NCI-H2227 (cell line): ENCODE results near the gene RIMS4.

Experiments
- DNase-seq: peaks from one replicate; lab custom pipeline; 2025; ENCODE audit not compliant: unreplicated experiment; lab: John Stamatoyannopoulos, UW

RIMS4 gene

DNA sequence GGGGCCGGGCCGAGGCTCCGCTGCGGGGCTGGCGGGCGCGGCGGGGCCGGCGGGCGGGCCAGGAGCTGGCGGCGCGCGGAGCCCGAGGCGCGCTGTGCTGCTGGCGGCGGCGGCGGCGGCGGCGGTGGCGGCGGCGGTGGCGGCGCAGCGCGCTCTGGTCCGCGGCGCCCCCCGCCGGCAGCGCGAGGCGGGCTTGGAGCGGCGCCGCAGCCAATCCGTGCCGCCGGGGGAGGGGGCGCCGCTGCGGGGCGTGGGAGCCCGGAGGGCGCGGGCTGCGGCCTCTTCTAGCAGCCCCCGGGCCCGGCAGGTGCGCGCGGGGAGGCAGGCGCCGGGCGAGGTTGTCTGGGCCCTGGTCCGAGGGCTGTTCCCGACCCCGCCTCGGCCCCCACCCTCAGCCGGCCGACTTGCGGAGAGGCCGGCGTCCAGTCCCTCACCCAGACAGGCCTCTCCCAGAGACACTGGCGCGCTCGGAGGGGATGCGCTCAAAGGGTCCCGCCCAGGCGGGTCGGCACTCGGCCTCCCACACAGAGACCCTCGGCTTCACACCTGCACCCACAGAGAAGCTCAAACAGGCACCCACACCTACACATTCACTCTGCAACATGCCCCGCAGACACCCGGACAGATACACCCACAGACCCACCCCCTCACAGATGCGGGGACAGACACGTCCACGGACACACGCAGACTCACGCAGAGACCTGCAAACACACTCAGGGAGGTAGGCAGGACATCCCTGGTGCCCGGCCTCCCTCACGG lies at the start of gene RIMS4:
TSS of gene RIMS4 (minus strand) at position 156 of the 759 bp plus-strand sequence. CDS start 275 bp downstream, outside the sequence.
- DNase-seq = peak; percentile 74

- DNase-seq = no peak
Measured at GRCh38 chr20:44858606-44859360, 48.4 kb upstream of the RIMS4 start.

DNA sequence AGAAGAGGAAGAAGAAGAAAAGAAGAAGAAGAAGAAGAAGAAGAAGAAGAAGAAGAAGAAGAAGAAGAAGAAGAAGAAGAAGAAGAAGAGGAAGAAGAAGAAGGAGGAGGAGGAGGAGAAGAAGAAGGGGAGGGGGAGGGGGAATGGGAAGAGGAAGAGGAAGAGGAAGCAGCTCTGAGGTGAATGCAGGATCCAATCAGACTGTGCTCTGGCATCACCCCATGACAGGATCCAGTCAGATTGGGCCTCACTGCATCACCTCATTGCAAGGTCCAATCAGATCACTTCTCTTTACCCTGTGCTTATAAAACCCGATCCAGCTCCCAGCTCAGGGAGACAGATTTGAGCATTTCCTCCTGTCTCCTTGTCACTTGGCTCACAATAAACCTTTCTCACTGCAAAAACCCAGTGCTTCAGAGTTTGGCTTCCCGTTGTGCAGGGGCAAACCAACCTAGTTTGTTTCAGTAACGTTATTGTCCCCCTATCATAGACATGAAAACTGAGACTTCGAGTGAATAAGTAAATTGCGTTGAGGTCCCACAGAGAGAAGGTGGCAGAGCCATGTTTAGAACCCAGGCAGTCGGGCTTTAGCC lies 46.6 kb upstream of the RIMS4 start:
- no peak for DNase-seq

DNA sequence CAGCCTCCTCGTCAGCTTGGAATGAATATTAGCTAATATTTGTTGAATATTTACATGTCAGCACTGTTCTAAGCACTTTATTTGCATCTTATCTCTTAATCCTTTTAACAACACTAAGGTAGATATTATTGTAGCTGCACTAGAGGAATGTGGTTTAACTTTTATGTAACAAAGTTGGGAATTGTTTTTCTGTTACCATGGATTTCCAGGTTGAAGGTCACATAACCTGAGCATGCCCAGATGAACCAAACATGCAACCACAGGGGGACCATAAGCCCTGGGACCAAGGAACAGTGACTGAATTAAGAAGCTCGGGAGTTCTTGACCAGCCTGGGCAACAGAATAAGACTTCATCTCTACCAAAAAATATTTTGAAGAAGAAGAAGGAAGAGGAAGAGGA lies 46.1 kb upstream of the RIMS4 start:
- DNase-seq = no peak

DNA sequence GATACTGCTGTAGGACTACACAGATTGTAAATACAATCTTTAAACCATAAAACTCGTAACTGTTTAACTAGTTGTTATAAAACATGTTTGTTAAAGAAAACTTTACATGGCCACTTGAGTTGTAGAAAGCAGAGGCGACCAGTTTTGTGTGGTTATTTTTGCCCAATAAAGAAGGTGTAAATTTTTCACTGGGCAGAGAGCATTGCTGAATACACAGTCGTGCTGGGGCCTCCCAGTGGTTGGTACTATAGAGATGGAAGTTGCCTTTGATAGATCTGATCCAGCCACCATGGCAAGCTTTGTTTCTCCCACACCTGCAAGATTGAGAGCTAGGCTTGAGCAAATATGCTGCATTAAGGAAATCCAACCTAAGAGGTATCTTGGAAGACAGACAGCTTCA lies 41.2 kb upstream of the RIMS4 start:
- no peak for DNase-seq

DNA sequence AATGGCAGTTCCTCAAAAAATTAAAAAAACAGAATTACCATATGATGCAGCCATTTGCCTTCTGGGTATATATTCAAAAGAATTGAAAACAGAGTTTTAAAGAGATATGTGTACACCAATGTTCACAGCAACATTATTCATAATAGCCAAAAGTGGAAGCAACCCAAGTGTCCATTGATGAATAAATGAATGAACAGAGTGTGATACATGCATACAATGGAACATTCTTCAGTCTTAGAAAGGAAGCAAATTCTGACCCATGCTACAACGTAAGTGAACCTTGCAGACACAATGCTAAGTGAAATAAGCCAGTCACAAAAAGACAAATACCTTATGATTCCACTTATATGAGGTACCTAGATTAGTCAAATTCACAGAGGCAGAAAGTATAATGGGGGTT lies 40.5 kb upstream of the RIMS4 start:
- no peak for DNase-seq

- no peak for DNase-seq
Measured at GRCh38 chr20:44850272-44850671, 39.9 kb upstream of the RIMS4 start.

GRCh38 chr20:44849703-44850102 lies 39.4 kb upstream of the RIMS4 start:
- DNase-seq = peak; percentile 10

DNA sequence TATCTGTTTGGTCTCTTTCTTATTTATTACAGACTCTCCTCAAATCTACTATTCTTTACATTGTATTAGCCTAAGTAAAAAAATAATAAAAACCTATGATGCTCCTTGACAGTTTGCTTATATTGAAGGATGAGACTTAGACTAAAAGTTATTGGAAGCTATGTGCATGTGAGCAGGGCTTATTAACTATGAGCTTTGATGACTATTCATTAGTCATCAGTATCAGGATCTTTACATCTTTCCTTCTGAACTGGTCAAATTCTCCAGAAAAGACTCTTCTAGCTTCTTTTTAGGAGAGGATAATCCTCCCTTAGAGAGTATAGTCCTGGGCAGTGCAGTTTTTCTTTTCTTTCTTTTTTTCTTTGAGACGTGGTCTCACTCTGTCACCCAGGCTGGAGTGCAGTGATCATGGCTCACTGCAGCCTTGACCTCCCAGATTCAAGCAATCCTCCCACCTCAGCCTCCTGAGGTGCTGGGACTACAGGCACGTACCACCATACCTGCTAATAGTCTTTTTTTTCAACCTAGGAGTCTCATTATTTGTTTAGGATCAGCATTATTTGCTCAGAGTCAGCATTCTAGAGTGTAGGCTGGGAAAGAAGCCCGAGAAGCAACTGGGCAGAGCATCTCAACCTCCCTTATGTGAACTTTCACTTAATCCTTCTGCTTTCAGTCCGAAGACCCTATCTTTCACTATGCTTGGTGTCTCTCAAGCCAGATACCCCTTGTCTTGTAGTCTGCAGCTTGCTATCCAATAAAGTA lies 38.1 kb upstream of the RIMS4 start:
- no peak for DNase-seq

GRCh38 chr20:44843876-44844275 lies 33.5 kb upstream of the RIMS4 start:
- no peak for DNase-seq

DNA sequence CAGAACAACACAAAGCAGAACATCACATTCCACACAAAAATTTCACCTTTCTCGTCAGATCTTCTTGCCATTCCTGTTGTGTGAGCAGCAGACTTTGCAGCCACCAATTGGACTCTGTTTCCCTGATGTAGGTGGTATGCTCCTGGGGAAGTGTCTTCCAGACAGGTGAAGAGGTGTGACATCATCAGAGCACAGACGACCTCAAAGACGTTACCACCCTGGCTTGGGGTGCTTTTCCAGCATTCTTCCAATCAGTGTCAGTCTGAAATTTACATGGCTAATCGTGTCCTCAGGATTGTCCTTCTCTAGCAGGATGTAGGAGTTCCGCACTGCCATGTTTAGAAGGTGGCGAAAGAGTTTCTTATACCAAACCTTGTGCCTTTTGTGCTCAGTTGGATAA lies 31.6 kb upstream of the RIMS4 start:
- no peak for DNase-seq

DNA sequence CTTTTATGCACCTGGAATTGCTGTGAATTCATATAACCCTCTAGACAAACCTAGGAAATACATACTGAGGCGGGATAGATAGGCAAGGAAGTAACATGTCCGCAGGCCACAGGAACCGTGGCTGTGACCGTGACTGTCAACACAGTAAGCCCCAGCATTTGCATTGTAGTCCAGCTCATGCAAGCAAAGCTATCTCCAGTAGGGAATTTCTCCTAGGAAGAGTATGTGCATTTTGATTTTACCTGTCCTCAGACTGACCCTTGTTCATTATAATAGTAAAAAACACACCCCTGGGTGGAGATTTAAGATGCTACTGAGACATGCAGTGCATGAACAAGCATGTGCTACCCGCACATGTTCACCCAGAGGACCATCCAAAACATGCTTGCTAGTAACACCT lies 30.5 kb upstream of the RIMS4 start:
- no peak for DNase-seq

DNA sequence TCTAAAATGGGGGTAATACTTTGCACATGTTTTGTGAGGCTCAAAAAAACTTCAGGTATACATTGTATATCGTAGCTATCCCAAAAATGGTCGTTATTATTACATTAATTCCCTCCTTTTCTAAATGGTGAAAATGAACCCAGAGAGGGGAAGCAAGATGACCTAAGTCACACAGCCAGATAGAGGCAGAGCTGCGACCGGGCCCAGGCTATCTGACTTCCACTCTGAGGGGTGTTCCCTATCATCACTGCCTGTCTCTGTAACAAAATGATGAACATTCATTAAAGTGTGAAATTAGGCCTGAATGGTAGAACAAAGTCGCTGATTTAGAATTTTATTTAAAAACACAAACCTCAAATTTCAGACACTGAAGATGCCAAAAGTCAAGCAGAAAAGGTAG lies 29.1 kb upstream of the RIMS4 start:
- DNase-seq = no peak

- DNase-seq = no peak
Measured at GRCh38 chr20:44838521-44838920, 28.2 kb upstream of the RIMS4 start.

DNA sequence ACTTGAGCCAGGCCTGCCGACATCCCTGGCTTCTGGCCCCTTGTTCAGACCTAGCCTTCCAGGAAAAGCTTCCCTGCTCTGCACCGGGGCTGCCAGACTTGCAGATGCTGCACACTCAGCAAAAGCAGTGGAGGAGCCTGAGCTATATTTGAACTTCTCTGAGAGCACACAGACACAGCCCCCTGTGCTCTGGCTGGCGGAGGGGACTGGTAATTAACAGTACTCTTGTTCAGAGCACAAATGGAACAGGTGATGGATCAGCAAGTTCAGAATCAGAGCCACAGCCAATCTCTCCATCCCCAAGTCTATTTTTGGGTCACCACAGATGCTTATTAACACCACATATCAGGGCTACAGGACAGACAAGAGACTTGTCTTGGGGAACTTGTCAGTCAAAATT lies 27.6 kb upstream of the RIMS4 start:
- DNase-seq = no peak

DNA sequence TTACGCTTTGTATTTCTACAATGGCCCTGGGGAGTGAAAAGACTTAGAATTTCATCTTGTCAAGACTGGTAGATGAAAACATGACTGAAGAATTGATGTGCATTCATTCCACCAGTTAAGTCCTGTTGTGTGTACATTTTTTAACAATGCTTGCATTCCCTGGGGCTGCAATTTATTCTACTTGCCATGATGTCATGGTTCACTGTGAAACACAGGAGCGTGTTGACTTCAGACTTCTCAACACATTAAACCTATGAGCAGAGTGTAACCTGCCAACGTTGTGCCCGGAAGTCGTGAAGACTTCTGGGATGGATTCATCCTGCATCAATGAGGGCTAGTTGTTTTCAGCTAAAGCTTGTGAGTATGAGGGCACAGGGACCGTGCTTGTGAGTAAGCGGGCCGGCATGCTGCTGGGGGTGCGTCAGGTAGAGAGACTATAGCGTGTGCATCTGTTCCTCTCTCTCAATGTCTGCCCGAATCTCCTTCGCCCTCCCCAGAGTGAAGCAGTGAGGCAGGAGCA lies 26.3 kb upstream of the RIMS4 start:
- no peak for DNase-seq

- no peak for DNase-seq
Measured at GRCh38 chr20:44835661-44836221, 25.4 kb upstream of the RIMS4 start.

DNA sequence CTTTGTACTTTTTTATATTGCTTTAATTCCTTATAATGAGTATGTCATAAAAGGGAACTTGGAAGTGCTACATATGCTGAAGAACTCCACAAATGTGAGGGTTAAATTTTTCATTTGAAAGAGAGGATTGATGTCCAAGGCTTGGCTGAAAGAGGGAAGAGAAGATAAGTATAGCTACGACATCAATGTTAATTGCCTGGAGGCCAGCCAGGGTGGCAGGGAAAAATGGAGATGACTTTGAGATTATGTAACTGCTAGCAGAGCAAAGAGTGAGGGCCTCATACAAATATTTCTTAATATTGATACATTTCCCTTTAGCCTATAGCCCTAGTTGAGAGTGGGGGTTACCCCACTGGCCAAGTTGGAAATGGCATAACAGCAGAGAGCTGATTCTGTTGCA lies 24.8 kb upstream of the RIMS4 start:
- no peak for DNase-seq

DNA sequence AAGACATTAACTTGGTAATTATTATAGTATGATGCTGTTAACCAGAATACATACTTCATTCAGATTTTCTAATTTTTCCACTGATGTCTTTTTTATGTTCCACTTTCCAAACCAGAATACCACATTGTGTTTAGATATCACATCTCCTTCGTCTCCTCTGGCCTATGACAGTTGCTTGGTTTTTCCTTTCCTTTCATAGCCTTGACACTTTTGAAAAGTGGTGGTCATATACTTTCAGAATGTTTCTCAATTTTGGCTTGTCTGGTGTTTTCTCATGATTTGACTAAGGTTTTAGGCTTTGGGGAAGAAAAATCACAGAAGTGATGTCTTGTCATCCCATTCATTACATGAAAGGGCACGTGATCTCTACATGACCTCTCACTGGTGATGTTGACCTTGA lies 24.3 kb upstream of the RIMS4 start:
- no peak for DNase-seq

- DNase-seq = no peak
Measured at GRCh38 chr20:44833437-44833836, 23.1 kb upstream of the RIMS4 start.

GRCh38 chr20:44832724-44833123 lies 22.4 kb upstream of the RIMS4 start:
- DNase-seq = peak; percentile 35
